Body of pancreas (tissue), 4 donors: ENCODE data around the gene RECQL. TPM values are rescaled to one million over a fixed set of nuclear protein-coding genes. Genes with fewer than 3 reads are reported as not detected.

Source experiments
- ATAC-seq: fragments of 150-250 bp; one replicate; pipeline ENCODE4 v1.9.1; 2016
- DNase-seq, 4 donors: peaks; one replicate each; pipeline ENCODE4 v3.0.0-alpha.2; 2019
- H3K27ac ChIP-seq, 4 donors: fragments of 200-600 bp; sonication (generic); 1 replicate in 3 of 4; 2 replicates in 1 of 4; pipeline versions ENCODE4 v1.5.1 to v1.6.1; 2016 to 2019; ENCODE audit warnings: mild to moderate bottlenecking in 1 of 4, mixed read lengths in 1 of 4, moderate library complexity in 1 of 4
- H3K27me3 ChIP-seq, 2 donors: fragments of 200-600 bp; sonication (generic); one replicate each; pipeline ENCODE4 v1.6.0; 2016; ENCODE audit warnings: mild to moderate bottlenecking in 1 of 2
- H3K36me3 ChIP-seq, 2 donors: fragments of 200-600 bp; sonication (generic); replicated peaks in 1 of 2; 2 replicates each; pipeline ENCODE4 v1.5.1; 2016; ENCODE audit warnings: low read depth in 2 of 2; ENCODE audit not compliant: insufficient read depth in 1 of 2
- H3K4me1 ChIP-seq: fragments of 200-600 bp; sonication (generic); one replicate; pipeline ENCODE4 v1.6.0; 2016
- H3K4me3 ChIP-seq, 2 donors: fragments of 200-600 bp; sonication (generic); 1 replicate in 1 of 2; 2 replicates in 1 of 2; pipeline ENCODE4 v1.5.1; 2016 to 2019
- H3K9me3 ChIP-seq, 3 donors: fragments of 200-600 bp; sonication (generic); 1 replicate in 2 of 3; 2 replicates in 1 of 3; pipeline ENCODE4 v1.5.1; 2016
- CTCF ChIP-seq, 7 experiments: fragments of 450-650 bp in 4 of 7; fragments of 200-600 bp in 3 of 7; sonication (generic) in 3 of 7; IDR thresholded peaks; one replicate each; pipeline ENCODE4 v1.5.1; 2016 to 2019; ENCODE audit warnings: antibody characterized with exemption in 7 of 7
- POLR2A ChIP-seq, 3 donors: fragments of 450-650 bp; IDR thresholded peaks; one replicate each; pipeline ENCODE4 v1.6.1; 2016; ENCODE audit warnings: antibody characterized with exemption in 3 of 3, mild to moderate bottlenecking in 2 of 3
- WGBS, 2 donors: methylation state at CpG; one replicate each; pipeline ENCODE4 v1.1.5; 2017; 5-methylcytosine and 5-hydroxymethylcytosine counted together
- intact Hi-C: fragments of 100-400 bp; cut with DNase I; formaldehyde crosslinking; loops from one replicate; pipeline ENCODE4 v1.15.1; 2023
- total RNA-seq, 2 donors: library from RNA; depleted of rRNA; stranded (reverse); fragments of >200 nt; gene quantifications; one replicate each; pipeline ENCODE4 v1.1.0, GENCODE V29; 2016

RECQL gene
- total RNA-seq: 10 to 100 TPM in 1 of 2 donors, 1 to 10 TPM in 1; 5.3 to 18.9 TPM

DNA sequence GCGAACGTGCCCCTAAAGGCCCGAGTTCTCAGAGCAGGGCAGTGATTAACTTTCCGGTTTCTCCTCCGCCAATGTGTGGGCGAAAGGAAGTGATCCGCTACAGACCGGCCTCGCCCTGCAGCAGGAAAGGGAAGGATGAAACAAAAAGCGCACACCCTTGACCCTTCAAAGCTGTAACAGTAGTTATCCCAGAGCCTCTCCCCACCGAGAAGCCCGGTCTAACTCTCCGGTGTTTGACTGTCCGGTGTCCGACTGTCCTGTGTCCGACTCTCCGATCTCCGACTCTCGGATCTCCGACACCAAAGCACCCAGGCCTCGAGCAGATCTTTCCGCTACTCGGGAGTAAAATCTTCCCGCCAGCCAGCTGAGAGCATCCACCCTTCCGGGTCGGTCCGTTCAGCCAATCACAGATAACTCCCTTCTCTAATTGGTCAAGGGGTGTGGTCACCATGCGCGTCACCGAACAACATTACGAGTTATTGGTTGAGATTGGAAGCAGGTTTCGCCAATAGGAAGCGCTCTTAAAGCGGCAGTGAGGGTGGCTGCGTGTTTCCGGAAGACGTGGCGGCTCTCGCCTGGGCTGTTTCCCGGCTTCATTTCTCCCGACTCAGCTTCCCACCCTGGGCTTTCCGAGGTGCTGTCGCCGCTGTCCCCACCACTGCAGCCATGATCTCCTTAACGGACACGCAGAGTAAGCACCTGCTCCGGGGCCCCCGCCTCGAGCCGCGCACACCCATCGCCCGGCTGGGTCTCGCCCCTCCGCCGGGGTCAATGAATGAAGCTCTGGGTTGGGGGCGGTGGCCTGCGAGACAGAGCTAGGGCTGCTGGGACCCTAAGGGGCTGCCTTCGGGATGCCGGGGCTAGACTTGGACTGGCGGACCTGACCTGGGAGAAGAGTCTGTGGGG lies at the start of gene RECQL, which contains the start of gene GOLT1B:
Gene RECQL (minus strand): TSS at position 378 of the 906 bp plus-strand sequence. CDS start 2,065 bp downstream, outside the sequence.
Gene GOLT1B (plus strand): TSS at position 532 of the 906 bp plus-strand sequence. CDS start 135 bp downstream, at position 667.
- no peaks in the 10 kb centered on the region for H3K36me3 ChIP-seq
- H3K4me3 ChIP-seq: peak within 1 kb of the TSS; percentile 83
- intact Hi-C loops: no loop called here
- ATAC-seq: peak; percentile 100
- peak within 1 kb of the TSS; percentile 63 to 90 (median 85) for H3K27ac ChIP-seq
- peaks cover 43% of the 10 kb centered on the region for H3K4me1 ChIP-seq
- TF ChIP-seq CTCF (IDR thresholded peaks at IDR 0.05) (no peak), POLR2A (IDR thresholded peaks at IDR 0.05) (peak; percentile 43 to 82 (median 80))
- DNase-seq: peak; percentile 93 to 97 (median 94)
- 0% methylated on average over 43 to 61 of the region's 61 CpGs for WGBS, 2 donors
- H3K27me3 ChIP-seq: no peaks in the 10 kb centered on the region
- no peaks in the 10 kb centered on the region for H3K9me3 ChIP-seq

- WGBS, 2 donors: 70 to 93% methylated on average over 1 of the region's 1 CpG
- no peaks in the 10 kb centered on the region for H3K36me3 ChIP-seq
- intact Hi-C loops: no loop called here
- TF ChIP-seq POLR2A (IDR thresholded peaks at IDR 0.05) (no peak), CTCF (IDR thresholded peaks at IDR 0.05) (no peak)
- ATAC-seq (no peak), DNase-seq (no peak)
- no peak overlapping the region for H3K4me3 ChIP-seq
- no peaks in the 10 kb centered on the region for H3K27me3 ChIP-seq
- no peaks in the 10 kb centered on the region for H3K9me3 ChIP-seq
- H3K27ac ChIP-seq: no peak overlapping the region
- peaks cover 13% of the 10 kb centered on the region for H3K4me1 ChIP-seq
These were observed 46.0 kb upstream of the RECQL start for GRCh38 chr12:21547437-21547836.

GRCh38 chr12:21546716-21547115 lies 45.3 kb upstream of the RECQL start:
- Histone ChIP-seq H3K27ac (no peak overlapping the region), H3K27me3 (no peaks in the 10 kb centered on the region), H3K9me3 (no peaks in the 10 kb centered on the region), H3K4me1 (peaks cover 6% of the 10 kb centered on the region), H3K36me3 (no peaks in the 10 kb centered on the region), H3K4me3 (no peak overlapping the region)
- 0 to 41% methylated on average over 1 of the region's 1 CpG for WGBS, 2 donors
- intact Hi-C loops: no loop called here
- no peak for DNase-seq
- TF ChIP-seq CTCF (IDR thresholded peaks at IDR 0.05): no peak
- no peak for TF ChIP-seq POLR2A (IDR thresholded peaks at IDR 0.05)
- no peak for ATAC-seq

- 54 to 70% methylated on average over 2 of the region's 2 CpGs for WGBS, 2 donors
- Histone ChIP-seq H3K4me3 (no peak overlapping the region), H3K27me3 (no peaks in the 10 kb centered on the region), H3K27ac (no peak overlapping the region), H3K4me1 (peaks cover 5% of the 10 kb centered on the region), H3K36me3 (no peaks in the 10 kb centered on the region), H3K9me3 (no peaks in the 10 kb centered on the region)
- DNase-seq (no peak), ATAC-seq (peak; percentile 65)
- TF ChIP-seq CTCF (IDR thresholded peaks at IDR 0.05) (no peak), POLR2A (IDR thresholded peaks at IDR 0.05) (no peak)
- intact Hi-C loops: no loop called here
These were observed 44.1 kb upstream of the RECQL start for GRCh38 chr12:21545557-21545956.
